Urinary bladder (tissue), 4 donors: Measurements from ENCODE around the gene KRTAP12-2. TPM values are rescaled to one million over a fixed set of nuclear protein-coding genes. Genes with fewer than 3 reads are reported as not detected.
"Not testable (repeated sequence)": the region's sequence is repeated elsewhere in the genome, so short reads cannot be mapped to it uniquely, and the experiment has no call there.

Experiments
- DNase-seq: peaks from one replicate; pipeline ENCODE4 v3.0.0-alpha.2; 2015; ENCODE audit errors: extremely low spot score
- H3K27ac ChIP-seq: one replicate; pipeline ENCODE4 v1.5.1; 2013; ENCODE audit warnings: low read depth, mild to moderate bottlenecking, moderate library complexity
- H3K36me3 ChIP-seq: one replicate; pipeline ENCODE4 v1.6.1; 2013; ENCODE audit warnings: mild to moderate bottlenecking, moderate library complexity; ENCODE audit not compliant: insufficient read depth
- H3K4me1 ChIP-seq: one replicate; pipeline ENCODE4 v1.6.1; 2013; ENCODE audit warnings: mild to moderate bottlenecking, moderate library complexity; ENCODE audit not compliant: insufficient read depth
- H3K4me3 ChIP-seq: one replicate; pipeline ENCODE4 v1.5.1; 2013; ENCODE audit warnings: low read depth, low read length
- WGBS: extraction: QIAGEN DNeasy Blood & Tissue Kit; methylation state at CpG from one replicate; pipeline ENCODE4 v1.1.7; 2013; 5-methylcytosine and 5-hydroxymethylcytosine counted together
- polyA plus RNA-seq: library from polyadenylated mRNA; stranded (reverse); fragments of 200-250 nt; gene quantifications from one replicate; pipeline ENCODE4 v1.2.3, GENCODE V29; 2013
- total RNA-seq: library from RNA; depleted of rRNA; stranded (reverse); fragments of >200 nt; gene quantifications from one replicate; pipeline ENCODE4 v1.2.3, GENCODE V29; 2014
- donor health status: healthy with polysubstance abuse.
- donor health status: healthy.

The KRTAP12-2 gene
- total and polyA plus RNA-seq, 2 donors: not detected

- no peaks in the 10 kb centered on the region for H3K36me3 ChIP-seq
- 29% methylated on average over 35 of the region's 35 CpGs for WGBS
- DNase-seq: no peak
- no peaks in the 10 kb centered on the region for H3K4me1 ChIP-seq
- no peak overlapping the region for H3K27ac ChIP-seq
- H3K4me3 ChIP-seq: no peak overlapping the region
Measured at GRCh38 chr21:44697811-44698734, 31.3 kb upstream of the KRTAP12-2 start.

GRCh38 chr21:44697172-44697810, 30.6 kb upstream of the KRTAP12-2 start, which contains the start of gene KRTAP10-12:
KRTAP10-12 (plus strand) TSS chr21:44697172; CDS start chr21:44697202, 30 bp downstream.
- not testable (repeated sequence) for DNase-seq, H3K4me3 ChIP-seq, H3K4me1 ChIP-seq, H3K36me3 ChIP-seq, H3K27ac ChIP-seq
- WGBS: 56% methylated on average over 21 of the region's 21 CpGs

GRCh38 chr21:44696572-44696971, 29.8 kb upstream of the KRTAP12-2 start:
- WGBS: 67% methylated on average over 10 of the region's 10 CpGs
- Histone ChIP-seq H3K36me3 (no peaks in the 10 kb centered on the region), H3K4me3 (no peak overlapping the region), H3K27ac (no peak overlapping the region), H3K4me1 (no peaks in the 10 kb centered on the region)
- DNase-seq: no peak

- Histone ChIP-seq H3K36me3 (no peaks in the 10 kb centered on the region), H3K4me3 (no peak overlapping the region), H3K27ac (no peak overlapping the region), H3K4me1 (no peaks in the 10 kb centered on the region)
- 51% methylated on average over 8 of the region's 8 CpGs for WGBS
- DNase-seq: no peak
Measured at GRCh38 chr21:44695641-44696040, 28.9 kb upstream of the KRTAP12-2 start.

- WGBS: 67% methylated on average over 8 of the region's 8 CpGs
Measured at GRCh38 chr21:44695184-44695583, 28.5 kb upstream of the KRTAP12-2 start.

GRCh38 chr21:44694776-44695175, 28.0 kb upstream of the KRTAP12-2 start:
- H3K4me1 ChIP-seq: no peaks in the 10 kb centered on the region
- WGBS: 67% methylated on average over 11 of the region's 11 CpGs
- no peaks in the 10 kb centered on the region for H3K36me3 ChIP-seq
- no peak overlapping the region for H3K27ac ChIP-seq
- no peak overlapping the region for H3K4me3 ChIP-seq
- no peak for DNase-seq

More at GRCh38 chr21:44695184-44695583, 28.5 kb upstream of the KRTAP12-2 start:
- Histone ChIP-seq H3K36me3 (no peaks in the 10 kb centered on the region), H3K4me3 (no peak overlapping the region), H3K27ac (no peak overlapping the region), H3K4me1 (no peaks in the 10 kb centered on the region)
- DNase-seq: no peak

- no peaks in the 10 kb centered on the region for H3K4me1 ChIP-seq
- DNase-seq: no peak
- no peak overlapping the region for H3K27ac ChIP-seq
- WGBS: 48% methylated on average over 2 of the region's 2 CpGs
- no peak overlapping the region for H3K4me3 ChIP-seq
- H3K36me3 ChIP-seq: no peaks in the 10 kb centered on the region
Measured at GRCh38 chr21:44692798-44693512, 26.2 kb upstream of the KRTAP12-2 start.

- Histone ChIP-seq H3K4me3 (no peak overlapping the region), H3K36me3 (no peaks in the 10 kb centered on the region), H3K4me1 (no peaks in the 10 kb centered on the region), H3K27ac (no peak overlapping the region)
- 59% methylated on average over 2 of the region's 2 CpGs for WGBS
- no peak for DNase-seq
Measured at GRCh38 chr21:44691686-44692085, 25.0 kb upstream of the KRTAP12-2 start.

GRCh38 chr21:44689740-44690139, 23.0 kb upstream of the KRTAP12-2 start:
- H3K36me3 ChIP-seq, H3K27ac ChIP-seq, H3K4me3 ChIP-seq, H3K4me1 ChIP-seq, DNase-seq: not testable (repeated sequence)
- 80% methylated on average over 3 of the region's 3 CpGs for WGBS

GRCh38 chr21:44687671-44688070, 20.9 kb upstream of the KRTAP12-2 start:
- H3K4me3 ChIP-seq: no peak overlapping the region
- no peaks in the 10 kb centered on the region for H3K36me3 ChIP-seq
- no peak overlapping the region for H3K27ac ChIP-seq
- 50% methylated on average over 11 of the region's 11 CpGs for WGBS
- H3K4me1 ChIP-seq: no peaks in the 10 kb centered on the region
- no peak for DNase-seq

- WGBS: 68% methylated on average over 25 of the region's 25 CpGs
- DNase-seq: no peak
- no peaks in the 10 kb centered on the region for H3K4me1 ChIP-seq
- no peaks in the 10 kb centered on the region for H3K36me3 ChIP-seq
- no peak overlapping the region for H3K4me3 ChIP-seq
- H3K27ac ChIP-seq: no peak overlapping the region
Measured at GRCh38 chr21:44686843-44687561, 20.3 kb upstream of the KRTAP12-2 start.

GRCh38 chr21:44686000-44686781, 19.5 kb upstream of the KRTAP12-2 start:
- WGBS: 36% methylated on average over 14 of the region's 14 CpGs

More at GRCh38 chr21:44686000-44686781, 19.5 kb upstream of the KRTAP12-2 start:
- Histone ChIP-seq H3K27ac (no peak overlapping the region), H3K4me1 (no peaks in the 10 kb centered on the region), H3K4me3 (no peak overlapping the region), H3K36me3 (no peaks in the 10 kb centered on the region)
- DNase-seq: no peak
